ENCODE results near the gene KRTAP10-10.
"Not testable (repeated sequence)": the region's sequence is repeated elsewhere in the genome, so short reads cannot be mapped to it uniquely, and the experiment has no call there.

Gene KRTAP10-10

GRCh38 chr21:44601596-44602462, 35.3 kb upstream of the KRTAP10-10 start:
- no peak for DNase-seq (ENCODE audit: low spot score)
- TF ChIP-seq CTCF (IDR thresholded peaks at IDR 0.05; ENCODE audit: borderline replicate concordance, control extremely low read depth, extremely low read depth, insufficient read depth, missing control alignments): no peak
- in situ Hi-C loops (cut with MboI; ENCODE audit: low sequenced_read_pairs, unreplicated experiment): no loop called here

- no peak for TF ChIP-seq CTCF (IDR thresholded peaks at IDR 0.05; ENCODE audit: borderline replicate concordance, control extremely low read depth, extremely low read depth, insufficient read depth, missing control alignments)
- in situ Hi-C loops (cut with MboI; ENCODE audit: low sequenced_read_pairs, unreplicated experiment): no loop called here
- no peak for DNase-seq (ENCODE audit: low spot score)
These were observed 34.7 kb upstream of the KRTAP10-10 start for GRCh38 chr21:44602463-44602850.

- TF ChIP-seq CTCF (IDR thresholded peaks at IDR 0.05; ENCODE audit: borderline replicate concordance, control extremely low read depth, extremely low read depth, insufficient read depth, missing control alignments): no peak
- no peak for DNase-seq (ENCODE audit: low spot score)
- in situ Hi-C loops (cut with MboI; ENCODE audit: low sequenced_read_pairs, unreplicated experiment): no loop called here
These were observed 33.9 kb upstream of the KRTAP10-10 start for GRCh38 chr21:44603109-44603875.

- in situ Hi-C loops (cut with MboI; ENCODE audit: low sequenced_read_pairs, unreplicated experiment): no loop called here
- DNase-seq (ENCODE audit: low spot score): no peak
- no peak for TF ChIP-seq CTCF (IDR thresholded peaks at IDR 0.05; ENCODE audit: borderline replicate concordance, control extremely low read depth, extremely low read depth, insufficient read depth, missing control alignments)
These were observed 33.2 kb upstream of the KRTAP10-10 start for GRCh38 chr21:44603911-44604310.

- DNase-seq (ENCODE audit: low spot score): no peak
- in situ Hi-C loops (cut with MboI; ENCODE audit: low sequenced_read_pairs, unreplicated experiment): no loop called here
- TF ChIP-seq CTCF (IDR thresholded peaks at IDR 0.05; ENCODE audit: borderline replicate concordance, control extremely low read depth, extremely low read depth, insufficient read depth, missing control alignments): no peak
These were observed 30.7 kb upstream of the KRTAP10-10 start for GRCh38 chr21:44606495-44606894.

GRCh38 chr21:44609193-44609592, 28.0 kb upstream of the KRTAP10-10 start:
- DNase-seq (ENCODE audit: low spot score): no peak
- TF ChIP-seq CTCF (IDR thresholded peaks at IDR 0.05; ENCODE audit: borderline replicate concordance, control extremely low read depth, extremely low read depth, insufficient read depth, missing control alignments): no peak
- in situ Hi-C loops (cut with MboI; ENCODE audit: low sequenced_read_pairs, unreplicated experiment): no loop called here

- in situ Hi-C loops (cut with MboI; ENCODE audit: low sequenced_read_pairs, unreplicated experiment); DNase-seq (ENCODE audit: low spot score): not testable (repeated sequence)
These were observed 26.9 kb upstream of the KRTAP10-10 start for GRCh38 chr21:44610157-44610843.
